ENCODE results near the gene TRIM54.

GRCh38 chr2:27263287-27264252 lies 18.7 kb upstream of the TRIM54 start:
- TF ChIP-seq POLR2A (IDR thresholded peaks at IDR 0.05) (no peak), CTCF (IDR thresholded peaks at IDR 0.05 in 4 of 5, conservative IDR thresholded peaks at IDR 0.05 in 1 of 5) (no peak)
